Activated T-helper 9 cell treated with anti-CD3 and anti-CD28 coated beads, Interleukin-2, amount 50 U/mL, for 16 hours (primary cell): ENCODE results near the gene OTUD7B.
"Not testable (repeated sequence)": the region's sequence is repeated elsewhere in the genome, so short reads cannot be mapped to it uniquely, and the experiment has no call there.

Experiments used
- DNase-seq: peaks from one replicate; pipeline ENCODE4 v3.0.0-alpha.2; 2020; ENCODE audit warnings: low read depth

OTUD7B gene

DNA sequence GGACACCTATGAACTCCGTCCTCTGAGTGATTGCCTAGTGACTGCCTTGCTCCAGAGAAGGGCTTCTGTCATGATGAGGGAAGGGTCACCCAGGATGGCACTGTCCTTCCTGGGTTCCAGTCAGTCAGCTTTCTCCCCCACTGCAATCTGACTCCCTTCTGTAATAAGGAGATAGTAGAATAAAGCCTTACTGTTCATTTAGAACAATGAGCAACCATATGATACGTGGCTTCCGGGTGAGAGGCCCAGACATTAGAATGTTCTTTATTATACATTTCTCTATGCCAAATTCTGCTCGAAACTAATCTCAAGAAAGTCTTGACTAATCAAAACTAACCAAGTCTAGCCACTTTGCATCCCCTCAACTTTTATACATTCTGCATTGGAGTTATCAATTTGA, 65.3 kb downstream of the OTUD7B start:
- no peak for DNase-seq

- DNase-seq = no peak
Observed at GRCh38 chr1:149942885-149943284, 67.6 kb downstream of the OTUD7B start.

GRCh38 chr1:149942207-149942606, 68.3 kb downstream of the OTUD7B start:
- no peak for DNase-seq

GRCh38 chr1:149940427-149940826, 70.1 kb downstream of the OTUD7B start:
- no peak for DNase-seq

GRCh38 chr1:149938668-149939003, 71.9 kb downstream of the OTUD7B start:
- not testable (repeated sequence) for DNase-seq

- no peak for DNase-seq
Observed at GRCh38 chr1:149937759-149938158, 72.8 kb downstream of the OTUD7B start.

DNA sequence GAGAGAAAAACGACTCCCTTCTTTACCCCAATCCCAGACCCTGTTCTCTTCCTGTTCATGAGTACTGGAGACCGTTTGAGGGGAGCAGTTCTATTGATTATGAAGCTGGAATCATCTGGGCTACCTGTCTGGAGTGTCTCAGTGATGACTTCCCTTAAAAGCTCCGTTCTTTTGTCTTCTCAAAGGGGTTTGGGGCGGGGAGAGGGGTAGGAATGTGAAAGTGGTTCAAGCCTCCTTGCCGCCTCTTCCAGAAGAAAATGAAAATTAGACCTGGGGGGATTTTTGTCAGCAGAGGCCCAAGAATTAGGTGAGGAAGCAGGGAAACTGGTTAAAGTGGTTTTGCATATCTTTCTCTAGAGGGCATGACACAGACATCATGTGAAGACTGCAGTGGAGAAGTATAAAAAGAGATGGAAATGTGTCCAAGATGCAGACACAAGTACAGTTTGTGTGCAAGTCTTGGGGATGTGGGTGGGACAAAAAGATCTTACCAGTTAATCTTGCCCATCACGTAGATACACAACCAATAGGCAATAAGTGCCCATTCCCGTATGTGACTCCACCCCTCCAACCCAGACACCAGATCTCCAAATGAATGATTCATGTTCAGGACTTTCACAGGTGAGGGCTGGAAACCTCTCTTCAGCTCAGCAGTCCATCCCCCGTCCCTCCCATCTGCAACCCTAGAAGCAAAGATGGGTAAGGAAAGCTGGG, 73.4 kb downstream of the OTUD7B start:
- DNase-seq = no peak

DNA sequence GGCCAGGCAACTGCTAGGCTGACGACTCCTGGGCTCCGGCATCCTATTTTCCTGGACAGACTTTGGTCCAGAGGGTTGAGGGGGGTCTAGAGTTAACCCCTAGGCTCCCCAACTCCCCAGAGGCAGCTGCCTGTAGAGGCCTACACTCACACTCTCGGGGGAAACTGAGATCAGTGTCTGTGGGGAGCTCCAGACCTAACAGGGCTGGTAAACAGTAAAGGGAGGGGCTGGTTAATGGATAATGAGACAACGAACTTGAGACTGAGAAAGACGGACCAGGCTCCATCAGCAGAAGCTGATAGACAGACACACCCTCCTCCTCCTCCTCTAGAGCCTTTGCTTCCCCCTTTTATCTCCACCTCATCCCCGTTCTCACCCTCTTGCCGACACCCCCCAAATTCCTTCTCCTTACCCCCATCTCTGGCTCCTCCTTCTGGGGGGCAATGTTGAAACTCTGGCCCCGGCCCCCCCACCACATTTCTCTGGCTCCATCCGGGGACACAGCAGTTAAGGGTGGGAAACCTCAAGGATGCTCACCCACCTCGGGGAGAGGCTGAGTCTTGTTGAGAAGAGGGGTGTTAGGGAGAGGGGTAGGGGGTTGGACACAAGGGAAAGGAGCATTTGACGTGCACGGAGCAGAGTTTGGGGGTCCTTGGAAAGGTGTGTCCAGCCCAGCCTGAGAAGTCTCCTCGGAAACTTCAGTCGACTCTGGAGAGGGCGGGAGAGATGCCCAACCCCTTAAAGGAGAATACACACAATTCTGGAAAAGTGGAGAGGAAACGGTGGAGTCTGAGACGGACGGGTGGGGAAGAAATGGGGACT, 74.1 kb downstream of the OTUD7B start, which contains the start of gene MTMR11:
MTMR11 (minus strand) TSS at position 710 of the 822 bp plus-strand sequence; CDS start at position 478, 232 bp downstream.
- DNase-seq = no peak

- DNase-seq = no peak
Observed at GRCh38 chr1:149934356-149934755, 76.2 kb downstream of the OTUD7B start.

- no peak for DNase-seq
Observed at GRCh38 chr1:149933208-149933607, 77.3 kb downstream of the OTUD7B start.

DNA sequence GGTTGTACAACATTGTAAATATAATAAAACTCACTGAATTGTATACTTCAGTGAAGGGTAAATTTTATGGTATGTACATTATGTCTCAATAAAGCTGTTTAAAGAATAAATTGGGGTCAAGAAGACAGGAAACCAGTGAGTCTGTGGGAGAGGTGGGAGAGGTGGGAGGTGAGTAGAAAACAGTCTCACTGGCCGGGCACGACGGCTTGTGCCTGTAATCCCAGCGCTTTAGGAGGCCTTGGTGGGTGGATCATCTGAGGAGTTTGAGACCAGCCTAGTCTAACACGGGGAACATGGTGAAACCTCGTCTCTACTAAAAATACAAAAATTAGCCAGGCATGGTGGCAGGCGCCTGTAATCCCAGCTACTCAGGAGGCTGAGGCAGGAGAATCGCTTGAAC, 78.1 kb downstream of the OTUD7B start:
- no peak for DNase-seq

GRCh38 chr1:149931212-149931790, 79.2 kb downstream of the OTUD7B start:
- no peak for DNase-seq

DNA sequence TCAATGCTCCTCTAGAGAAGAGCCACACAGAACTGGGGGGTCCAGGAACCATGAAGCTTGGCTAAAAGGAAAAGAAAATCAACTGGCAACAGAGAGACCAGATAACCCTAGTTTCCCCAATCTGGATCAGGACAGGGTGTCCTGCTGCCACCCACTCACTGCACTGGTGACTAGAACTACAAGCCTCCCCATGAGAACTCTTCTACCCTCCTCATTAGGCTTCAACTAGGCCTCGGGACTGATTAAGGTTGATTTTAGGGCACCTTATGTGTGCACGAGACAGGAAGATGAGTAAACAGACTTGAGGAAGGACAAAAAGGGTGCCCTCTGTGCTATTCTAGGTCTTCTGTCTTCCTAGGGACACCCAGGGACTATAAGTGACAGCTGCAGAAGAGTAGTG, 80.7 kb downstream of the OTUD7B start:
- DNase-seq = no peak

DNA sequence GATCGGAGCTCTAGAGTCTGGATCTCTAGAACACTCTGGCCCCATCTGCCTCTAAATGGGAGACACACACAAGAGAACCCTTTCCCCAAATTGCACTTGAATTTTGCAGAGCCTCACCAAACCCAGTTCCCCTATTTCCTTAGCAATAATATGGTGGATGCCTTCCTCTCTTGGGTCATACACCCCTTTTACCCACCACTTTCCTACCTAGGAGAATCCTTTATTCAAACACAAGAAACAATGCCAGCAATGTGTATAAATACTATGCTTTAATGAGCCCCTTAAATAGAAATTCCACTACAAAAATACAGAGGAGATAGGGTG, 82.2 kb downstream of the OTUD7B start:
- DNase-seq = no peak

GRCh38 chr1:149927563-149928400, 82.7 kb downstream of the OTUD7B start, which contains the start of gene SF3B4:
Gene SF3B4, minus strand, starts transcription at chr1:149927803. Its CDS starts 44 bp downstream, at chr1:149927759.
- peak; percentile 93 for DNase-seq

GRCh38 chr1:149927056-149927562, 83.4 kb downstream of the OTUD7B start:
- no peak for DNase-seq

DNA sequence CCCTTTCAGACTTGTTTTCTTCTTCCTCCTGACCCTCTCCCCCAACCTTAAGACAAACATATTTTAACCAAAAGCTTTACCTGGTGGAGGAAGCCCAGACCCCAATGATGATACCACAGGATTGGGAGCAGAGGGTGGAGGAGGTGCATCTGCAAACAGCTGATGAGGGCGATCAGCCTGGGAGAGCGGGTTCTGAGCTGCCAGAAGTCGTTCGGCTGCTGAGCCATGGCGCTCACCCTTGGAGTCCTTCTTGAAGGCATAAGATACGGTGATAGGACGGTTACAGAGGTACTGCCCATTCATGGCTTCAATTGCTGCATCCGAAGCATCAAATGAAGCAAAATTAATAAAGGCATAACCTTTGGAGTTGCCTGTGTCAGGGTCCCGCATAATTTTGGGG, 84.2 kb downstream of the OTUD7B start:
- no peak for DNase-seq

- no peak for DNase-seq
Observed at GRCh38 chr1:149925751-149926150, 84.8 kb downstream of the OTUD7B start.

DNA sequence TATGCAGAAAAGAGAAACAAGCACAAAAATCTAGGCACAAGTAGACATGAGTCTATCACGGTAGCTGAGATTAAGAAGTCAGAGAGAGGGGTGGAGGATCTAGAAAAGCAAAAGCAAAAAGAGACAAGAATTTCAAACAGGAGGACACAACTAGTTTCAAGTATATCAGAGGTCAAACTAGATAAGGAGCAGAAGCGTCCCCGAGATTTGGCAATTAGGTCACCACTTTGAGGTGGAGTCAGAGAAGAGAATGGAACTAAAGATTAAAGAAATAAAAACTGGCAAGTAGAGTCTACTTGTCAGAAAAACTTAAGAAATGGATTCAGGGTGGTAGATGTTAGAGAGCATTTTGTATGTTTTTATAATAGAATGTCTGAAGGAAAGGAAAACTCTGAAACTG, 85.2 kb downstream of the OTUD7B start:
- no peak for DNase-seq

DNA sequence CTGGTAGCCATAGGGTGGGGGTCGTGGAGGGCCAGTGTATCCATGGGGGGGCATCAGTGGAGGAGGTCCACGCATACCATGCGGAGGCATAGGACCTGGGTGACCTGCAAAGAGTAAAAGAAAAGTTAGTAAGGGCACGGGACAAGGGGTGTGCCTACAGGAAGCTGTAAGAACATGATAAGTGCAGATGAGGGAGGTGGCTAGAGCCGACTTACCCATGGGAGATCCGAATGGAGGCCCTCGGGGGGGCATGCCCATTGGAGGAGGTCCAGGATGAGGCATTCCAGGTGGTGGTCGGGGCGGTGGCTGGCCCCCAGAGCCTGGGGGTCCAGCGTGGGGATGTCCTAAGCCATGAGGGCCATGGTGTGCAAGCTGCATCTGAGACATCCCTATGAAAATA, 86.9 kb downstream of the OTUD7B start:
- no peak for DNase-seq

DNA sequence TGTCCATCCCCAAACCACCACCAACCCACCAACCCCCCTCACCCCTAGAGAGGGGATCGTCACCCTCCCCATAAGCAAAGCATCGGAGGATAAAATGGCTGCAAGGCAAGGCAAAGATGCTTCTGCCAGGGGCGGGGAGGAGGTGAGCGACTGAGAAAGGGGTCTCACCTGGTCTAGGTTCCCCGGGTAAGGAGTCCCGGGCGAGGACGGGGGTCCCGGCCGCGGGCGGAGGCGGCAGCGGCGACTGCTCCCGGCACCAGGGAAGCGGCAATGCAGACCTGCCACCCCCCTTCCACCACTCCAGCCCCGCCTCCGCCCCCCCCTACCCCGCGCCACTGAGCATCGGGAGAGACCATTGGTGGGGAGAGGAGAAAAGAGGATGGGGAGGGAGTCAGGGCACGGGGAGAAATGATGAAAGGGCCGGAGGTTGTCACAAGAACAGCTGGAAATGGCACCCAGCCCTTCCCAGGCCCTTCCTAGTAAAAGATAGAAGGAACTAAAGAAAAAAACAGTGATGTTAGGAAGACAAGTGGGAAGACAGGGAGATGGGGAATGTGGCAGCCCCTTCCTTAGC, 92.9 kb downstream of the OTUD7B start, which contains the start of gene SV2A:
SV2A (minus strand) TSS at position 274 of the 574 bp plus-strand sequence. CDS start 4,004 bp downstream, outside the sequence.
- peak; percentile 24 for DNase-seq

- DNase-seq = no peak
Observed at GRCh38 chr1:149916898-149917252, 93.7 kb downstream of the OTUD7B start.
